Activated CD4-positive, alpha-beta memory T cell treated with anti-CD3 and anti-CD28 coated beads, Interleukin-2, amount 10 ng/mL, durations not matched to agents 7 days and 5 days (primary cell): Measurements from ENCODE around the gene DUSP16. TPM values are rescaled to one million over a fixed set of nuclear protein-coding genes. Genes with fewer than 3 reads are reported as not detected.

Source experiments
- CTCF ChIA-PET: fragments of 350-600 bp; sonication (Branson Sonifier 250); formaldehyde crosslinking; loops from one replicate; lab custom pipeline; 2021; ENCODE audit warnings: antibody characterized with exemption, inconsistent platforms; lab: Charles Lee
- POLR2A ChIA-PET: fragments of 350-600 bp; sonication (Branson Sonifier 250); formaldehyde crosslinking; loops from one replicate; lab custom pipeline; 2021; ENCODE audit warnings: antibody characterized with exemption; lab: Charles Lee
- DNase-seq: peaks from one replicate; pipeline ENCODE4 v3.0.0-alpha.2; 2020
- H3K27ac Mint-ChIP-seq: one replicate; pipeline ENCODE4 v1.8.0; 2021; ENCODE audit warnings: mild to moderate bottlenecking, mixed read lengths
- H3K27me3 Mint-ChIP-seq: one replicate; pipeline ENCODE4 v1.8.0; 2021; ENCODE audit warnings: mixed read lengths
- H3K36me3 Mint-ChIP-seq: one replicate; pipeline ENCODE4 v1.8.0; 2021; ENCODE audit warnings: low read depth, mixed read lengths
- H3K4me1 Mint-ChIP-seq: one replicate; pipeline ENCODE4 v1.8.0; 2021; ENCODE audit warnings: mixed read lengths
- H3K4me3 Mint-ChIP-seq: one replicate; pipeline ENCODE4 v1.8.0; 2021; ENCODE audit warnings: mild to moderate bottlenecking, mixed read lengths
- H3K9me3 Mint-ChIP-seq: one replicate; pipeline ENCODE4 v1.8.0; 2021; ENCODE audit warnings: mixed read lengths
- total RNA-seq, 2 experiments: library from RNA; stranded (reverse); gene quantifications; one replicate each; pipeline ENCODE4 v1.2.3, GENCODE V29; 2021

The DUSP16 gene, protein sequence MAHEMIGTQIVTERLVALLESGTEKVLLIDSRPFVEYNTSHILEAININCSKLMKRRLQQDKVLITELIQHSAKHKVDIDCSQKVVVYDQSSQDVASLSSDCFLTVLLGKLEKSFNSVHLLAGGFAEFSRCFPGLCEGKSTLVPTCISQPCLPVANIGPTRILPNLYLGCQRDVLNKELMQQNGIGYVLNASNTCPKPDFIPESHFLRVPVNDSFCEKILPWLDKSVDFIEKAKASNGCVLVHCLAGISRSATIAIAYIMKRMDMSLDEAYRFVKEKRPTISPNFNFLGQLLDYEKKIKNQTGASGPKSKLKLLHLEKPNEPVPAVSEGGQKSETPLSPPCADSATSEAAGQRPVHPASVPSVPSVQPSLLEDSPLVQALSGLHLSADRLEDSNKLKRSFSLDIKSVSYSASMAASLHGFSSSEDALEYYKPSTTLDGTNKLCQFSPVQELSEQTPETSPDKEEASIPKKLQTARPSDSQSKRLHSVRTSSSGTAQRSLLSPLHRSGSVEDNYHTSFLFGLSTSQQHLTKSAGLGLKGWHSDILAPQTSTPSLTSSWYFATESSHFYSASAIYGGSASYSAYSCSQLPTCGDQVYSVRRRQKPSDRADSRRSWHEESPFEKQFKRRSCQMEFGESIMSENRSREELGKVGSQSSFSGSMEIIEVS
- 10 to 100 TPM; 77.3 to 85.2 TPM for total RNA-seq

DNA sequence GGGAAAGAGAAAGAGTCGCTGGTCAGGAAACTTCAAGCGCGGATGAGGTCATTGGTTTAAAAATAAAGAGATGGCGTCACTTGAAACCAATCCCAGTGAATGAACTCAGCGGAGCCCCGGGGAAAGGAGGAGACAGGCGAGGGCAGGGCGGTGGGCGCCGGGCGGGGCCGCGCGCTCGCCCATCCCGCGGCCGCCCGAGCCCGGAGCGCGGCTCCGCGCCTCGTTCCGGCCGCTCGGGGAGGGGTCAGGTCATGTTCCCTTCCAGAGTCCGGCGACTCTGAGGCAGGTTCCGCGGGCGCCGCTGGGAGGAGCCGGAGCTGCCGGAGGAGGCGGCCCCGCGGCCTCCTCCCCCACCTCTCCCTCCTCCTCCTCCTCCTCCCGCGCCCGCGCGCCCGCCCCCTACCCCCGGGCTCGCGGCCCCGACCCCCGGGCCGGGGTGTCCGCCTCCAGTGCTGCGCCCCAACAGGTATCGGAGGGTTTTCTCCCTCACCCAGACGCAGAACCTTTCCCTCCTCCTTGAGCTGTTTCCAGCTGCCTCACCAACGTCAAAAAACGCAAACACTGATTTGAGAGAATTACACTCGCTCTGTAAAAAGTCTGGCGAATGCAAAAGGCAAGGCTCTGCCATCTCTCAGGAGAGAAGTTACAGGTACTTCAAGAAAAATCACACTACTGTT lies at the start of gene DUSP16:
DUSP16 (minus strand) TSS at position 279 of the 677 bp plus-strand sequence. CDS start 41,765 bp downstream, outside the sequence.
- Mint-ChIP-seq H3K4me1 (peaks cover 42% of the 10 kb centered on the region), H3K27me3 (no peaks in the 10 kb centered on the region), H3K36me3 (peaks cover 28% of the 10 kb centered on the region), H3K9me3 (peaks cover 3% of the 10 kb centered on the region), H3K4me3 (peak within 1 kb of the TSS; percentile 83), H3K27ac (peak within 1 kb of the TSS; percentile 94)
- POLR2A ChIA-PET, result interaction anchor here (0.6 to 11.3 kb wide), 35 partner anchors 14 to 205 kb away, joined by 3 to 257 read pairs (median 4); partner anchors contain the start of genes BORCS5, CDKN1B and CREBL2
- CTCF ChIA-PET, result interaction anchor here (0.5 to 2.6 kb wide), 26 partner anchors 9 to 206 kb away, joined by 3 to 26 read pairs (median 3); partner anchors contain the start of genes BORCS5 and CREBL2
- peak; percentile 86 for DNase-seq

DNA sequence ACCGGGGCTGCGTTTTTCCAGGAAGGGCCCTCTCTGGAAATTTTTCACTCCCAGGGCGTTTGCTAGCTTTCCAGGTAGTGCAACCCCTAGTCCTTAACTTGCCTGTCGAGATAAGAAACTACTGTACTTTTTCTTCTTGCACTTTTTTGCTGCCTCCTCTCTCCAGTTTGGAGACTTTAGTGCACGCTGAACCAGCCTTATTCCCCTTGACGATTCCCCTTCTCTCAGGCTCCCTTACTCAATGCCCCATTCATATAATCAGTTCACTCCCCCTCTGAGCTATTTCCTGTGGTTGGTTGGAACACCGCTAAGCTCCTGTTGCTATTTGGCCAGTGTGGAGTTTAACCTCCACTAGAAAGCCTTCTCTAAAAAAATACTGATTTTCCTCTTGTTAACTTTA lies 49.7 kb upstream of the DUSP16 start:
- Mint-ChIP-seq H3K27me3 (no peaks in the 10 kb centered on the region), H3K36me3 (peaks cover 33% of the 10 kb centered on the region), H3K9me3 (no peaks in the 10 kb centered on the region), H3K27ac (peak overlapping the region; percentile 95), H3K4me3 (peak overlapping the region; percentile 89), H3K4me1 (peaks cover 64% of the 10 kb centered on the region)
- DNase-seq, result peak; percentile 27
- POLR2A ChIA-PET, result interaction anchor here (1.0 to 3.3 kb wide), 17 partner anchors 10 to 255 kb away, joined by 3 to 32 read pairs (median 7); partner anchors contain the start of genes BORCS5, DUSP16 and GPR19
- CTCF ChIA-PET, result interaction anchor here (0.8 to 2.9 kb wide), 4 partner anchors 34 to 125 kb away, joined by 3 to 11 read pairs (median 4); partner anchors contain the start of gene DUSP16

DNA sequence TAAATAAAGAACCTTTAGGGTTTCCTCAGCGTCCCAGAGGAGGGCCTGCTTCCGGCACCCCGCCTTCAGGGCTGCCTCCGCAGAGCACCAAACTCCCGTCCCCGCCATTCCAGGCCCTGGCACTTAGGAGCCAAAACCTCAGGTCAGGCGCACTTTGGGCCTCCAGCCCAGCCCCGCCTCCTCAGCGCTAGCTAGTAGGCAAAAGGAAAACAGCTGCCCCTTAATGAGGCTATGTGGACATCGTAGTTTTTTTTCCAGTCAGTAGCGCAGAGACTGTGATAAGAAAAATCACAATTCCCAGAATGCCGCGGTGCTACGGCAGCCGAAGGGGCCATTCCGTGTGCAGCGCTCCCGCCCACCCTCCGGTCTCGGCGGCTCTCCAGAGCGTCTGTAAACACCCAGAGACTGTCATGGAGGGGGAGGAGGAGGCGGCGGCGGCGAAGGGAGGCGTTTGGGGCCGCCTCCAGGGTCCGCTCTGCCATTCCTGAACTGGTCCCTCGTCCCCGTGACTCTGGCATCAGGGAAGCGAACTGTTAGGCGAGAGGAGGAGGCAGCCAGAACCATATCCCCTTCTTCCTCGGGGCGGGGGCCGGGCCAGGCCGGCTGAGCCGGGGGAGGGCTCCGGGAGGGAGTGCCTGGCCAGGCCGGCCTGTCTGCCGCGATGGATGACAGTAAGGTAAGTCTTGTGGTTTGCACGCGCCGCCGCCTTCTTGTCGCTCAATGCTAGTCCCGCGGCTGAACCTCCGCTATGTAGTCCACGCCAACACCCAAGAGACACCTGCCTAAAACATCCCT lies 49.0 kb upstream of the DUSP16 start, which contains the start of gene CREBL2:
CREBL2 (plus strand) TSS at position 365 of the 795 bp plus-strand sequence; CDS start at position 662, 297 bp downstream.
- Mint-ChIP-seq H3K4me3 (peak within 1 kb of the TSS; percentile 89), H3K36me3 (peaks cover 26% of the 10 kb centered on the region), H3K4me1 (peaks cover 64% of the 10 kb centered on the region), H3K27ac (peak within 1 kb of the TSS; percentile 95), H3K27me3 (no peaks in the 10 kb centered on the region), H3K9me3 (no peaks in the 10 kb centered on the region)
- peak; percentile 86 for DNase-seq
- CTCF ChIA-PET, result interaction anchor here (0.8 to 2.9 kb wide), 5 partner anchors 34 to 125 kb away, joined by 3 to 11 read pairs (median 4); partner anchors contain the start of gene DUSP16
- POLR2A ChIA-PET, result interaction anchor here (0.6 to 3.3 kb wide), 25 partner anchors 10 to 254 kb away, joined by 3 to 32 read pairs (median 4); partner anchors contain the start of genes BORCS5, DUSP16 and GPR19

DNA sequence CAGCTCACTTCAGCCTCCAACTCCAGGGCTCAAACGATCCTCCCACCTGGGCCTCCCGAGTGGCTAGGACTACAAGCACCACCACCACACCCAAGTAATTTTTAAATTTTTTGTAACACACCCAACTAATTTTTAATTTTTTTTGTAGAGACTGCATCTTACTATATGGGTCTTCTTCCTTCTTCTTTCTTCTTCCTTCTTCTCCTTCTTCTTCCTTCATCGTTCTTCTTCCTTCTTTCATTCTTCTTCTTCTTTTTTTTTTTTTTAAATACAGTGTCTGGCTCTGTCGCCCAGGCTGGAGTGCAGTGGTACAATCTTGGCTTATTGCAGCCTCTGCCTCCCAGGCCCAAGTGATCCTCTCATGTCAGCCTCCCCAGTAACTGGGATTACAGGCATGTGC lies 48.0 kb upstream of the DUSP16 start:
- POLR2A ChIA-PET, result interaction anchor here (0.9 to 3.3 kb wide), 10 partner anchors 9 to 230 kb away, joined by 3 to 32 read pairs (median 6); partner anchors contain the start of gene GPR19
- Mint-ChIP-seq H3K36me3 (peaks cover 20% of the 10 kb centered on the region), H3K4me3 (peak overlapping the region; percentile 89), H3K4me1 (peaks cover 60% of the 10 kb centered on the region), H3K27ac (peak overlapping the region; percentile 95), H3K27me3 (no peaks in the 10 kb centered on the region), H3K9me3 (no peaks in the 10 kb centered on the region)
- CTCF ChIA-PET, result no interaction called here
- DNase-seq, result no peak

DNA sequence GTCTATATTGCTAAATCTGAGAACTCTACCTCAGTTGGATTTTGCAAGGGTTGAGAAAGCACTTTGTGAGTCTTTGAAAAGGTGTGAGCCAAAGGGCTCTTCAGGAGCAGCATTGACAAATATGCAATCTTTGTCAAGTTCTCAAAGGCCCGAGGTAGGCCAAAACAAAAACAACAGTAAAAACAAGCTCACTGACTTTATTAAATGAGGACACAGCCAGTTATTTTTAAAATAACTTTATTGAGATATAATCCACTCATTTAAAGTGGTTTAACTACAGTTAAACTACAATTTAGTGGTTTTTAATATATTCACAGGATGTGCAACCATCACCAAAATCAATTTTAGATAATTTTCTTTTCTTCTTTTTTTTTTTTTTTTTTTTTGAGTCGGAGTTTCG lies 47.0 kb upstream of the DUSP16 start:
- DNase-seq, result no peak
- Mint-ChIP-seq H3K9me3 (no peaks in the 10 kb centered on the region), H3K27ac (no peak overlapping the region), H3K36me3 (peaks cover 18% of the 10 kb centered on the region), H3K27me3 (peaks cover 4% of the 10 kb centered on the region), H3K4me3 (no peak overlapping the region), H3K4me1 (peaks cover 60% of the 10 kb centered on the region)
- ChIA-PET POLR2A (no interaction called here), CTCF (interaction anchor here (0.7 kb wide), 2 partner anchors 47 to 204 kb away, joined by 3 to 4 read pairs; partner anchors contain the start of gene DUSP16)

DNA sequence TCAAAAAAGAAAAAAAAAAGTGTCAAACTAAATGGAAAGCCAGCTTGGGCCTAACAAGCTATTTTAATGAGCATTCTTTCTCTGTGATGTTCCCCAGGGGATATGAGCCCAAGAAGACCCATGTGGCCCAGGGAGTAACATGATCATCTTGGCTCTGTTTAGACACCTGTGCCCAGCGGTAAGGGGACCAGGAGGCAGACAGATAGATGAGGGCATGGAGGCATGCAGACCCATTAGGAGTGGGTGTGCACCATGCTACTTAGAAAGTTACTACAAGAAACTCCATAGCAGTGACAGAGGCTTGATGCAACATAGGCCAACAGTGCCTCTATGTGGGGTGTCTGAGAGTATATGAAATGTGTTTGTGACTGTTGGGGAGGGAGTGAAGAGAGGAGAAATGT lies 45.9 kb upstream of the DUSP16 start:
- no peaks in the 10 kb centered on the region for H3K9me3 Mint-ChIP-seq
- H3K27ac Mint-ChIP-seq, result peak overlapping the region; percentile 11
- H3K27me3 Mint-ChIP-seq, result peaks cover 4% of the 10 kb centered on the region
- no peak overlapping the region for H3K4me3 Mint-ChIP-seq
- ChIA-PET POLR2A (interaction anchor here (0.7 to 2.0 kb wide), 3 partner anchors 52 to 232 kb away, joined by 3 to 4 read pairs (median 3); no protein-coding TSS in a partner anchor), CTCF (interaction anchor here (1.0 kb wide), 1 partner anchor 229 kb away, joined by 5 read pairs; no protein-coding TSS in a partner anchor)
- H3K4me1 Mint-ChIP-seq, result peaks cover 51% of the 10 kb centered on the region
- H3K36me3 Mint-ChIP-seq, result peaks cover 13% of the 10 kb centered on the region
- no peak for DNase-seq

DNA sequence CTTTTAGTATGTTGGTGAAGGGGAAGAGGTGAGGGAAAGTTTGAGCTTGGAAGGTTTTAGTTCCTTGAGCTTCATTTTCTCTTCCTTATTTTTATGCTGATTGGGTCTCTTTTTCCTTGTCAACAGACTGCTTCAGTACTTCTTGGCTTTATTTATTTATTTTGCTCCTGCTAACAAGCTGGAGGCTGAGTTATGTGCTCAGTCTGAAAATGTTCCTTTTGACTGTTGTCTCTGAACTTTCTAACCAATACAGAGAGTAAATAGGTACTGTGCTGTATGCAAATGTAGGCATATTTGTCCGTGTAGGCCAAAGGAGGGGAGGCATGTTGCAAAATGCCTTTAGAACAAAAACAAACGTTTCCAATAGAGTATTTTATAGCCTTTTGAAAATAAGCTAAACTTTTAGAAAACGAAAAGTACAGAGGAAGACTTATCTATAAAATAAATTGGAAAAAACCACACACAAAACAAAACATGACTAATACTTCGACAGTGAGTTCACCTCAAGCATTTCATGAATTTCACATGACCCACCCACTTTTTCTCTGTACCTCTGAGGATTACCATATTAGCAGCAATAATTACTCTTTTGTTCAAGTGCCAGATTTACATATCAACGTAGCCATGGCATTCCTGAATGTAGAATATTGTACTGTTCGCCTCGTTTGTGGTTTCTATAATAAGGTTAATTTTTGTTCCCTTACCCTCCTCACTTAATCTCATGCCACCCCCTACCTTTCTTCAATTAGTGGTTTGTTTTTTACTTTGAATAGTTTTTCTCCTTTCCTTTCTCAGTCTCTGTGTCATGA lies 44.3 kb upstream of the DUSP16 start:
- H3K27ac Mint-ChIP-seq, result peak overlapping the region; percentile 68
- DNase-seq, result no peak

DNA sequence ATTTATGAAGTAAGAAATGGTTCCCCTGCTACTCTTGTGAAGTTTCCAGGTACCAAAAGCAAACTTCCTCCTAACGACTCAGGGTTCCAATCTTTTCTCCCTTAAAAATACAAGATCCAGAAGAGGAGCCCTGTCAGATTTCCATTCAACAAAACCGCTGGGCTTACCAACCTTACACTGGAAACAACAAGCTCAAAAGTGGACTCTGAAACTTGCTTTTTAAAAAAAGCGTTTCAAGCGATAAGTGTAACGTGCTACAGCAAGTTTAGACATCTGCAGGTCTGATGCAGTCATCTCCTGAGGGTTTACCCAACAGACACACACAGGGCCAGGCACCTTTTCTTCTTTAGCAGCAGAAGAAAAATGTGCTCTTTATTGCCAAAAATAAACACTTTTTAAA lies 42.1 kb upstream of the DUSP16 start:
- H3K4me3 Mint-ChIP-seq, result no peak overlapping the region
- POLR2A ChIA-PET, result interaction anchor here (0.6 kb wide), 1 partner anchor 11 kb away, joined by 3 read pairs; no protein-coding TSS in a partner anchor

More for the DNA sequence above, 44.3 kb upstream of the DUSP16 start:
- Mint-ChIP-seq H3K36me3 (peaks cover 2% of the 10 kb centered on the region), H3K4me1 (peaks cover 39% of the 10 kb centered on the region), H3K4me3 (peak overlapping the region; percentile 43), H3K9me3 (no peaks in the 10 kb centered on the region), H3K27me3 (peaks cover 4% of the 10 kb centered on the region)
- CTCF ChIA-PET, result interaction anchor here (0.6 to 1.1 kb wide), 7 partner anchors 9 to 249 kb away, joined by 3 to 4 read pairs (median 3); partner anchors contain the start of gene DUSP16
- POLR2A ChIA-PET, result interaction anchor here (0.8 to 2.0 kb wide), 9 partner anchors 10 to 249 kb away, joined by 3 to 7 read pairs (median 3); partner anchors contain the start of gene DUSP16

DNA sequence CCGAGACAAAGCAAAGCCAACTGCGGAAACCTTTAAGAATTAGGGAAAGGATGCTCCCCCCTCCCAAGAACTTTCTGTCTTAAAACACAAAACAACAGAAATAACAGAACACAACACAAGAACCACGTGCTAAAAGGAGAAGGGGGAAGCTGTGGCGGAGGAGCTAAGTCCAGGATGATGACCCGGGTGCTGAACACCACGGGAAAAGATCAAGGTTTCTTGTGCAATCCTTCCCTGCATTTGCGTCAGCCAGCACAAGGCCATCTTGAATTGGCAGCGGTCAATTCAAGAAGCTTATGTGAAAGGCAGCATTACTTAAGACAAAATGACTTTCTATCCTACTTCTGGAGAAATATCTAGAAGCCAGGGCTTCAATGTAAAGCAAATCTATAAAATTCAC lies 38.0 kb upstream of the DUSP16 start:
- ChIA-PET POLR2A (interaction anchor here (1.2 to 2.9 kb wide), 3 partner anchors 9 to 12 kb away, joined by 3 to 7 read pairs (median 3); partner anchors contain the start of gene CREBL2), CTCF (interaction anchor here (1.3 kb wide), 1 partner anchor 42 kb away, joined by 3 read pairs; no protein-coding TSS in a partner anchor)
- Mint-ChIP-seq H3K27ac (no peak overlapping the region), H3K9me3 (no peaks in the 10 kb centered on the region), H3K4me3 (no peak overlapping the region), H3K36me3 (no peaks in the 10 kb centered on the region), H3K4me1 (peaks cover 4% of the 10 kb centered on the region), H3K27me3 (peaks cover 8% of the 10 kb centered on the region)
- no peak for DNase-seq

More for the DNA sequence above, 42.1 kb upstream of the DUSP16 start:
- H3K4me1 Mint-ChIP-seq, result peaks cover 27% of the 10 kb centered on the region
- peaks cover 7% of the 10 kb centered on the region for H3K27me3 Mint-ChIP-seq
- CTCF ChIA-PET, result no interaction called here
- no peaks in the 10 kb centered on the region for H3K9me3 Mint-ChIP-seq
- no peak overlapping the region for H3K27ac Mint-ChIP-seq
- H3K36me3 Mint-ChIP-seq, result no peaks in the 10 kb centered on the region
- DNase-seq, result no peak
